Immature natural killer cell (primary cell): Measurements from ENCODE around the gene AKR1B15. TPM values are rescaled to one million over a fixed set of nuclear protein-coding genes. Genes with fewer than 3 reads are reported as not detected.

Experiments used
- DNase-seq, 3 donors: peaks; one replicate each; pipeline ENCODE4 v3.0.0; 2022; ENCODE audit warnings: mixed read lengths in 1 of 3
- H3K27ac Mint-ChIP-seq, 6 donors: one replicate each; pipeline ENCODE4 v1.8.0; 2020; ENCODE audit warnings: mixed read lengths in 6 of 6, mild to moderate bottlenecking in 5 of 6, inconsistent platforms in 4 of 6, moderate library complexity in 3 of 6
- H3K27me3 Mint-ChIP-seq, 3 donors: one replicate each; pipeline ENCODE4 v1.8.0; 2020 to 2021; ENCODE audit warnings: low read depth in 3 of 3, mild to moderate bottlenecking in 3 of 3, mixed read lengths in 3 of 3, moderate library complexity in 3 of 3, inconsistent platforms in 1 of 3
- H3K36me3 Mint-ChIP-seq, 3 donors: one replicate each; pipeline ENCODE4 v1.8.0; 2020; ENCODE audit warnings: mixed read lengths in 3 of 3, inconsistent platforms in 2 of 3, mild to moderate bottlenecking in 2 of 3
- H3K4me1 Mint-ChIP-seq, 2 donors: one replicate each; pipeline ENCODE4 v1.8.0; 2020; ENCODE audit warnings: inconsistent platforms in 2 of 2, mild to moderate bottlenecking in 2 of 2, mixed read lengths in 2 of 2, moderate library complexity in 1 of 2
- H3K4me3 Mint-ChIP-seq, 5 donors: one replicate each; pipeline ENCODE4 v1.8.0; 2020; ENCODE audit warnings: mild to moderate bottlenecking in 5 of 5, mixed read lengths in 5 of 5, inconsistent platforms in 3 of 5, moderate library complexity in 3 of 5
- H3K9me3 Mint-ChIP-seq, 6 donors: one replicate each; pipeline ENCODE4 v1.8.0; 2020; ENCODE audit warnings: mild to moderate bottlenecking in 6 of 6, mixed read lengths in 6 of 6, inconsistent platforms in 4 of 6, moderate library complexity in 3 of 6
- polyA plus RNA-seq, 3 donors: library from polyadenylated mRNA; unstranded; fragments of 300-500 nt; fragmentation: Illumina TruSeq; gene quantifications; one replicate each; pipeline ENCODE4 v1.2.3, GENCODE V29; 2021

AKR1B15 gene
- polyA plus RNA-seq, 3 donors from 2014 or later = not detected

DNA sequence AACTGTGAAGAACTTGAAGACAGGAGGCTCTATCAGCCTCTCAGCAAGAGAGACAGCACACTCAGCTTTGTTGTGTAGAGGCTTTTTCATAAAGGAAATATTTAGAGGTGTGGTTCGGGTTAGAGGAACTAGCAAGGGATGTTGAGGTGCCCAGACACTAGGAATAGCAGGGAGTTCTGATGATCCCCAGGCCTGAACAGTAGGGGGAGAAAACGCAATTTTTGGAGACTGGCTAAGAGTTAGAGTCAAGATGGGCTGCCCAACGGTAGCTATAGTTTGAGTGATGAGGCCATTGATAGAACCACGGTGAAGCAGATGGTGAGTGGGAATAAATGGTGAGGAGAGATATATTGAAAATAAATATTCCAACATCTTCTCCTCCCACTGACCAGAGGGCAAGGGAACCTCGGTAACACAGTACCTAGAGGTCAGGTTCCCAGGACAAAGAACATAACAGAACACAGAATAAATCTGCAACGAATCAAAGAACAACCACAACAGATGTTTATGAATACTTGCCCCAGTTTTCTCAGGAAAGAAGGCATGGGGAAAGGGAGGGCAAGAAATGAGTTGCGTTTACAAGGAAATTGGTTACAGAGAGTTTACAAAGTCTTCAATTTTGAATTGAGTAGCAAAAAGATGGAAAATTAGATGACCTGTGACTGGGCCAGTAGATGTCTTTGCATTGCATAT, 73.5 kb downstream of the AKR1B15 start:
- no peak overlapping the region for H3K27ac Mint-ChIP-seq
- no peak for DNase-seq
- H3K27me3 Mint-ChIP-seq = peaks cover 8 to 16% (median 13%) of the 10 kb centered on the region in 3 donors
- H3K36me3 Mint-ChIP-seq = no peaks in the 10 kb centered on the region
- peaks cover 0 to 3% (median 0%) of the 10 kb centered on the region in 6 donors for H3K9me3 Mint-ChIP-seq
- no peak overlapping the region for H3K4me3 Mint-ChIP-seq
- no peaks in the 10 kb centered on the region for H3K4me1 Mint-ChIP-seq

DNA sequence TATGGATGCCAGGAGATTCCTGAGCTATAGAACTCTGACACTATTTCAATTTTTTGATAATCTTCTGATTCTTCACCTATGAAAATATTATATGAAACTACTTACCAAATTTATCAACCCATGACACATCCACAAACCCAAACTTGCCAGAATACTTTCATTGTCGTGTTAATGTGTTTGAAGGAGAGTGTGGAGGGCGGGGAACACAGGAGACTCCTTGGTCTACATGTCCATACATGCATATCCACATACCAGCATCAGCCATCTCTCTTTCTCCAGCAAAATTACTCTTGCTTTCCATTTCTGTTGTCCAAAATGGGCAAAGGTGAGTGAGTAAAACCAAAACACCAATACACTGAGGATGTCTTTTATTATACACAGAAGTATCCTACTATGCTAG, 74.3 kb downstream of the AKR1B15 start:
- DNase-seq = no peak
- Mint-ChIP-seq H3K4me3 (no peak overlapping the region), H3K9me3 (peaks cover 0 to 3% (median 0%) of the 10 kb centered on the region in 6 donors), H3K4me1 (no peaks in the 10 kb centered on the region), H3K27ac (no peak overlapping the region), H3K27me3 (peaks cover 8 to 16% (median 13%) of the 10 kb centered on the region in 3 donors), H3K36me3 (no peaks in the 10 kb centered on the region)

DNA sequence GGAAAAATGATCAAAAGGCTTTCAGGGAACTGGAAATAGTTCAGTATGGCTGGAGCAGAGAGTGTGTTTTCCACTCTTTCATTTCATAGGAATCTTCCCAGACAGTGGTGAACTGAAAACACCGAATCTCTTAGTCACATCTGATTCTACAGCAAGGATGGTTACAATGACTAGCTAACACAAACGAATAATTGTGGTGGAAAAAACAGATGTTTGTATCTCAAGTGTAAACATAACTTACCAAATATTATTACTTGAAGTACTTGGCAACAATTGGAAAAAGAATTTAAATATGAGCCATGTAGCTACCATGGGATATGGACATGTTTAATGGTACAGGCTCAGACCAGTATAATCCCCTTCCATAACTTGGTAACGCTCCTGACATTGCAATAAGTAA, 76.6 kb downstream of the AKR1B15 start:
- DNase-seq = no peak
- Mint-ChIP-seq H3K27me3 (peaks cover 5 to 24% (median 13%) of the 10 kb centered on the region in 3 donors), H3K36me3 (no peaks in the 10 kb centered on the region), H3K4me1 (no peaks in the 10 kb centered on the region), H3K4me3 (no peak overlapping the region), H3K9me3 (peaks cover 0 to 3% (median 0%) of the 10 kb centered on the region in 6 donors), H3K27ac (no peak overlapping the region)

DNA sequence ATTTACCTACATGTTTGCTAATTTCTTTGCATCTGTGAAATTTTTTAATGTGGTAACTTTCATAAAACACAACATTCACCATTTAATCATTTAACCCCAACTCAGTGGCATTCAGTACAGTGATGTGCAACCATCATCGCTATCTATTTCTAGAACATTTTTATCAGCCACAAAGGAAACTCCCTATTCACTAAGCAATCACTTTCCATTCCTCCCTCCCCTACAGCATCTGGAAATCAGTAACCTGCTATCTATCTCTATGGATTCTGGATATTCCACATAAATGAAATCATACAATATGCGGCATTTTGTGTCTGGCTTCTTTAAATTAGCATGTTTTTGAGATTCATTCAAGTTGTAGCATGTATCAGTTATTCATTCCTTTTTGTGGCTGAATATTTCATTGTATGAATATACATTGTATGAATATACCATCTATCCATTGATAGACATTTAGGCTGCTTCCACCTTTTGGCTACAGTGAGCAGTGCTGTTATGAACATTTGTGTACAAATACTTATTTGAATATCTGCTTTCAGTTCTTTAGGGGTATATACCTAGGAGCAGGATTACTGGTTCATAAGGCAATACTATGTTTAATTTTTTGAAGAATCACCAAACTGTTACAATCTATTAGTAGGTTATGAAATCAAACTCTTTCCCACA, 78.3 kb downstream of the AKR1B15 start:
- no peak overlapping the region for H3K4me3 Mint-ChIP-seq
- peaks cover 5 to 25% (median 9%) of the 10 kb centered on the region in 3 donors for H3K27me3 Mint-ChIP-seq
- H3K9me3 Mint-ChIP-seq = peaks cover 0 to 3% (median 0%) of the 10 kb centered on the region in 6 donors
- no peaks in the 10 kb centered on the region for H3K4me1 Mint-ChIP-seq
- H3K36me3 Mint-ChIP-seq = no peaks in the 10 kb centered on the region
- H3K27ac Mint-ChIP-seq = no peak overlapping the region
- DNase-seq = no peak

DNA sequence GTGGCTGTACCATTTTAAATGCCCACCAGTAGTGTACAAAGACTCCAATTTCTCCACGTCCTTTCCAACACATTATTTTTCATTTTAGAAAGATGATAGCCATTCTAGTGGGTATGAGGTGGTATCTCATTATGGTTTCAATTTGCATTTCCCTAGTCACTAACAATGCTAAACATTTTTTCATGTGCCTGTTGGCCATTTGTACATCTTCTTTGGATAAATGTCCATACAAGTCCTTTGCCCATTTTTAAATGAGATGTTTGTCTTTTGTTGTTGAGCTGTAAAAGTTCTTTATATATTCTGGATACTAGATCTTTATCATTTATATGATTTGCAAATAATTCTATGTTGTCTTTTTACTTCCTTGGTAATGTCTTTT, 78.9 kb downstream of the AKR1B15 start:
- H3K4me1 Mint-ChIP-seq = no peaks in the 10 kb centered on the region
- no peaks in the 10 kb centered on the region for H3K36me3 Mint-ChIP-seq
- DNase-seq = no peak
- H3K27me3 Mint-ChIP-seq = peaks cover 3 to 25% (median 7%) of the 10 kb centered on the region in 3 donors
- peaks cover 0 to 3% (median 0%) of the 10 kb centered on the region in 6 donors for H3K9me3 Mint-ChIP-seq
- H3K4me3 Mint-ChIP-seq = no peak overlapping the region
- H3K27ac Mint-ChIP-seq = no peak overlapping the region

DNA sequence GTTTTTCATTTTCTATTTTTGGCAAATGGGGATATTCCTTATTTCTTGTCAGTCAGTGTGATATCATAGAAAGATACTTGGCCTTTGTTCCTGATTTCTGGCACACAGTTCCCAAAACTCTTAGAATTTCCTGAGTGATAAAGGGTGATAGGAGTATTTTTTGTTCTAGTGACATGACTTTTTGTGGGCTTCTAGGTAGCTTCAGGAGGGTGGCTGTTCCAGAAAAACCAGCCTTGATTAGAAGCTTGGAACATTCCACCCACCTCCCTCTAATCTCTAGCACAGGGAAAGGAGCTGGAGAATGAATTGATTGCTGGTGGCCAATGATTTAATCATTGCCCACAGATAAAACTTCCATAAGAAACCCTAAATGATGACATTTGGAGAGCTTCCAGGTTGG, 80.5 kb downstream of the AKR1B15 start:
- peaks cover 0 to 3% (median 0%) of the 10 kb centered on the region in 6 donors for H3K9me3 Mint-ChIP-seq

More for the DNA sequence above, 80.5 kb downstream of the AKR1B15 start:
- Mint-ChIP-seq H3K4me1 (peaks cover 4 to 10% of the 10 kb centered on the region in 2 donors), H3K27me3 (peaks cover 3 to 22% (median 7%) of the 10 kb centered on the region in 3 donors), H3K4me3 (no peak overlapping the region), H3K27ac (no peak overlapping the region), H3K36me3 (no peaks in the 10 kb centered on the region)
- no peak for DNase-seq

Other genes with a start within 250 kb of the AKR1B15 start
- 10 to 100 TPM; 18.2 to 35.5 (median 23.5) TPM for gene SLC35B4, start 232.2 kb upstream of the AKR1B15 start, polyA plus RNA-seq
- gene AKR1B1, start 90.0 kb upstream of the AKR1B15 start, polyA plus RNA-seq = 100 to 1,000 TPM; 173 to 265 (median 176) TPM
- not detected for gene AKR1B10, start 21.5 kb upstream of the AKR1B15 start, polyA plus RNA-seq
- gene BPGM, start 97.7 kb downstream of the AKR1B15 start, polyA plus RNA-seq = 10 to 100 TPM; 58.3 to 71.3 (median 59.5) TPM
- gene CALD1, start 230.5 kb downstream of the AKR1B15 start, polyA plus RNA-seq = under 1 TPM in 2 of 3 donors, not detected in 1; 0.06 to 0.07 TPM